ENCODE data around the gene ZC3H18. TPM values are rescaled to one million over a fixed set of nuclear protein-coding genes. Genes with fewer than 3 reads are reported as not detected.

Gene ZC3H18
- 3.4 and 4.2 TPM in 2 replicates for total RNA-seq (2012; rRNA removed)
- 21.3 and 22.7 TPM in 2 replicates for polyA plus RNA-seq (2012; rRNA removed)
- polyA plus RNA-seq (2012; cell fraction: cytosol; rRNA removed), result 15.4 and 23.2 TPM in 2 replicates
- 64.2 and 65.2 TPM in 2 replicates for polyA plus RNA-seq (2012; cell fraction: nucleus; rRNA removed; ENCODE audit: low replicate concordance)
- percentile 75 among the genes with signal in this experiment for Bru-seq, nascent RNA
- BruChase-seq, experiment 1, labeled RNA remaining after a 6-hour chase, result percentile 79 among the genes with signal in this experiment
- percentile 69 among the genes with signal in this experiment for BruChase-seq, experiment 2, labeled RNA remaining after a 2-hour chase
- long read RNA-seq, transcript ZC3H18-201 (18 exons, 3,729 nt), result major isoform, 9 of 30 reads
- long read RNA-seq, partial matches to known transcripts, result 16 of 30 reads
- long read RNA-seq, other reads (novel, unspliced or antisense), result 4 of 30 reads

DNA sequence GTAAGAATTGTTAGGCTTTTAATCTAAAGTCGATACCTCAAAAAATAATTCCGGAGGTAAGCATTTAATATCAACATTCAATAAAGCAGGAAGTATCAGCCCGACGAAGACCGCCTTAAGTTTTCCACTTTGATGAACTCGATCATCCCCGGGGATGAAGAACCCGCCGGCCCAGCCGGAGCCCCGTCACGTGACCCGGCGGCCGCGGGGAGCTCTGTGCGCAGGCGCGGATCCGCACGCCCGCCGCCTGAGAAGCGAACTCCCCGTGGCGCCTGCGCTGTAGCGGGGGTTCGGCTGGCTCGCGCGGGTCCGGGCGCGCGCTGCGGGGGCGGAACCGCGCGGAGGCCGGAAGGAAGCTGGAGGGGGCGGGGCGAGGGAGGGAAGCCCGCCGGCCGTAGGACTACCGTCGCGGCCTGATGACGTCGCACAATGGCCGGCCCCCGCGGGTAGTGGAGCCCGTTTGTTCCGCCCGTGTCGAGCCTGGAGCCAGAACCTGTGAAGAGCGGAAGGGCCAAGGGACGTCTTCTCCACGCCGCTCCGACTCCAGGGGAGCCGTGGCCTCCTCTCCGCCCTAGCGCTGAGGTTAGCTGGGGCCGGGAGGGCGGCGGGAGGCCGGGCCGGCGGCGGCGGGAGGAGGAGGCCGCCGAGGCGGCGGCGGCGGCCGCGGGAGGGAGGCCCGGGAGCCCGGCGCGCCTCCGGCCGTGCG lies at the start of gene ZC3H18:
Gene ZC3H18 (plus strand): TSS at position 419 of the 706 bp plus-strand sequence. CDS start 6,721 bp downstream, outside the sequence.
- H4K8ac ChIP-seq (ENCODE audit: low read depth in 2 of 2, low read length in 2 of 2), result peak within 1 kb of the TSS; percentile 85 to 98
- peak within 1 kb of the TSS; percentile 55 for H3K56ac ChIP-seq (ENCODE audit: extremely low read depth, insufficient read depth, low read length)
- WGBS, 2 experiments (ENCODE audit: extremely low coverage in 2 of 2, insufficient read length in 1 of 2), result 0% methylated on average over 42 of the region's 90 CpGs; no CpG with 5 or more reads in 1 of the 2 experiments
- H2AFZ ChIP-seq (replicated peaks; ENCODE audit: low read length, poor library complexity), result peak within 1 kb of the TSS; percentile 96
- H3K9ac ChIP-seq (ENCODE audit: low read depth, low read length), result peak within 1 kb of the TSS; percentile 99
- peak within 1 kb of the TSS; percentile 92 for H2BK5ac ChIP-seq (ENCODE audit: low read depth, low read length, poor library complexity, severe bottlenecking)
- H2AK9ac ChIP-seq (replicated peaks; ENCODE audit: low read depth, low read length, poor library complexity), result peak within 1 kb of the TSS; percentile 93
- BruUV-seq (replicated peaks), result no TSS peak
- ATAC-seq (ENCODE audit: low read depth) (peak; percentile 95), DNase-seq (peak; percentile 92)
- peak within 1 kb of the TSS; percentile 62 for H3K14ac ChIP-seq (replicated peaks; ENCODE audit: low read depth, low read length)
- in situ Hi-C loops (cut with MboI; ENCODE audit: low sequenced_read_pairs), result no loop called here
- peaks cover 16 to 48% of the 10 kb centered on the region in 2 experiments for H3K79me1 ChIP-seq (ENCODE audit: low read depth in 1 of 2, low read length in 2 of 2)
- CTCF ChIA-PET, result no interaction called here
- peak within 1 kb of the TSS; percentile 96 for H3K4ac ChIP-seq (ENCODE audit: low read depth, low read length)
- H3K23ac ChIP-seq (ENCODE audit: low read depth, low read length), result peak within 1 kb of the TSS; percentile 93
- peak within 1 kb of the TSS; percentile 91 for H2AK5ac ChIP-seq (ENCODE audit: low read depth, low read length)
- intact Hi-C loops (cut with micrococcal nuclease), result loop anchor here (10.0 kb wide), 1 partner anchor 615 kb away; the partner anchor contains the start of gene BANP
- no peaks in the 10 kb centered on the region for H3K9me3 ChIP-seq (ENCODE audit: control insufficient read depth, insufficient read depth, low read length)
- H4K5ac ChIP-seq (ENCODE audit: low read depth, low read length), result peak within 1 kb of the TSS; percentile 92
- peaks cover 8% of the 10 kb centered on the region for H3K4me1 ChIP-seq (ENCODE audit: control insufficient read depth, insufficient read depth, low read length)
- no peaks in the 10 kb centered on the region for H3K27me3 ChIP-seq (ENCODE audit: control insufficient read depth, insufficient read depth, low read length)
- peak within 1 kb of the TSS; percentile 81; the same call in 1 of the 2 replicates for H4K91ac ChIP-seq (ENCODE audit: insufficient read depth, low read depth, low read length)
- peak within 1 kb of the TSS; percentile 99 for H3K4me2 ChIP-seq (ENCODE audit: low read depth, low read length)
- peaks cover 4% of the 10 kb centered on the region for H3K9me1 ChIP-seq (ENCODE audit: insufficient read depth, low read length)
- peaks cover 28% of the 10 kb centered on the region for H4K20me1 ChIP-seq (ENCODE audit: insufficient read depth, low read length)
- dilution Hi-C loops (cut with HindIII; ENCODE audit: low sequenced_read_pairs, unreplicated experiment), result no loop called here
- peak within 1 kb of the TSS; percentile 100 for H3K27ac ChIP-seq (ENCODE audit: insufficient read depth, low read length)
- peak within 1 kb of the TSS; percentile 44; the same call in 1 of the 2 replicates for H2BK120ac ChIP-seq (ENCODE audit: low read depth, low read length)
- H3K36me3 ChIP-seq (ENCODE audit: control insufficient read depth, insufficient read depth, low read length), result peaks cover 7% of the 10 kb centered on the region
- POLR2A ChIA-PET (ENCODE audit: unreplicated experiment), result interaction anchor here (0.5 to 0.6 kb wide), 3 partner anchors 34 to 116 kb away, joined by 3 to 8 read pairs (median 3); no protein-coding TSS in a partner anchor
- peak within 1 kb of the TSS; percentile 46; the same call in 1 of the 2 replicates for H3K18ac ChIP-seq (ENCODE audit: low read depth, low read length)
- peak; percentile 99 for TF ChIP-seq USF2 (IDR thresholded peaks at IDR 0.05; ENCODE audit: low read depth, low read length)
- peak; percentile 96; the same call in 1 of the 2 replicates for TF ChIP-seq MAZ (IDR thresholded peaks at IDR 0.05; ENCODE audit: borderline replicate concordance, low read depth, low read length)
- no peak for TF ChIP-seq MAFK (IDR thresholded peaks at IDR 0.05; ENCODE audit: low read depth, low read length)
- TF ChIP-seq BHLHE40 (IDR thresholded peaks at IDR 0.05; ENCODE audit: low read depth, low read length), result peak; percentile 82
- TF ChIP-seq POLR2A (IDR thresholded peaks at IDR 0.05; ENCODE audit: low read depth, low read length), result peak; percentile 83
- TF ChIP-seq MXI1 (IDR thresholded peaks at IDR 0.05; ENCODE audit: borderline replicate concordance, low read depth, low read length), result peak; percentile 56; the same call in 1 of the 2 replicates
- no peak for TF ChIP-seq FOS (IDR thresholded peaks at IDR 0.05; ENCODE audit: low read depth, low read length)
- TF ChIP-seq RAD21 (IDR thresholded peaks at IDR 0.05; ENCODE audit: low read length), result no peak
- no peak for TF ChIP-seq NFE2L2 (IDR thresholded peaks at IDR 0.05; ENCODE audit: low read depth, low read length)
- peak within 1 kb of the TSS; percentile 15; the same call in 1 of the 3 replicates for H2BK15ac ChIP-seq (ENCODE audit: low read depth, low read length)
- H2BK20ac ChIP-seq (ENCODE audit: low read depth, low read length), result no peak within 1 kb of the TSS
- H3K4me3 ChIP-seq (ENCODE audit: insufficient read depth, low read depth, low read length), result peak within 1 kb of the TSS; percentile 98
